Adrenal gland (tissue), 5 donors: Measurements from ENCODE around the gene PCDHGB6.
"Not testable (repeated sequence)": the region's sequence is repeated elsewhere in the genome, so short reads cannot be mapped to it uniquely, and the experiment has no call there.

Source experiments
- CTCF ChIP-seq, 6 experiments: fragments of 450-650 bp in 4 of 6; fragments of 200-600 bp in 2 of 6; sonication (generic) in 1 of 6; IDR thresholded peaks; 1 replicate in 5 of 6; 2 replicates in 1 of 6; pipeline versions ENCODE4 v1.5.1 to v1.8.0; 2016 to 2021; ENCODE audit warnings: antibody characterized with exemption in 6 of 6, mild to moderate bottlenecking in 2 of 6, moderate library complexity in 1 of 6
- POLR2A ChIP-seq, 2 donors: fragments of 450-650 bp; IDR thresholded peaks; one replicate each; pipeline ENCODE4 v1.6.1; 2017; ENCODE audit warnings: antibody characterized with exemption in 2 of 2, mild to moderate bottlenecking in 2 of 2, moderate library complexity in 1 of 2
- donor health status: DM: no; HTN: no; CAD: no.

DNA sequence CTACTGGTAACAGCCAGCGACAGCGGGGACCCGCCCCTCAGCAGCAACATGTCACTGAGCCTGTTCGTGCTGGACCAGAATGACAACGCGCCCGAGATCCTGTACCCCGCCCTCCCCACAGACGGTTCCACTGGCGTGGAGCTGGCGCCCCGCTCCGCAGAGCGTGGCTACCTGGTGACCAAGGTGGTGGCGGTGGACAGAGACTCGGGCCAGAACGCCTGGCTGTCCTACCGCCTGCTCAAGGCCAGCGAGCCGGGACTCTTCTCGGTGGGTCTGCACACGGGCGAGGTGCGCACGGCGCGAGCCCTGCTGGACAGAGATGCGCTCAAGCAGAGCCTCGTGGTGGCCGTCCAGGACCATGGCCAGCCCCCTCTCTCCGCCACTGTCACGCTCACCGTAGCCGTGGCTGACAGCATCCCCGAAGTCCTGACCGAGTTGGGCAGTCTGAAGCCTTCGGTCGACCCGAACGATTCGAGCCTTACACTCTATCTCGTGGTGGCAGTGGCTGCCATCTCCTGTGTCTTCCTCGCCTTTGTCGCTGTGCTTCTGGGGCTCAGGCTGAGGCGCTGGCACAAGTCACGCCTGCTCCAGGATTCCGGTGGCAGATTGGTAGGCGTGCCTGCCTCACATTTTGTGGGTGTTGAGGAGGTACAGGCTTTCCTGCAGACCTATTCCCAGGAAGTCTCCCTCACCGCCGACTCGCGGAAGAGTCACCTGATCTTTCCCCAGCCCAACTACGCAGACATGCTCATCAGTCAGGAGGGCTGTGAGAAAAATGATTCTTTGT, 13.2 kb upstream of the PCDHGB6 start:
- not testable (repeated sequence) for TF ChIP-seq CTCF, POLR2A (IDR thresholded peaks at IDR 0.05)
